Gastroesophageal sphincter (tissue), 3 donors: ENCODE results near the gene NUDT9.

Experiments
- CTCF ChIP-seq, 4 experiments: fragments of 200-600 bp in 2 of 4; fragments of 450-650 bp in 2 of 4; sonication (generic) in 1 of 4; IDR thresholded peaks; one replicate each; pipeline ENCODE4 v1.5.1; 2017 to 2019; ENCODE audit warnings: antibody characterized with exemption in 4 of 4, mild to moderate bottlenecking in 2 of 4, moderate library complexity in 2 of 4
- POLR2A ChIP-seq, 2 donors: fragments of 450-650 bp; IDR thresholded peaks; one replicate each; pipeline ENCODE4 v1.6.1; 2017; ENCODE audit warnings: antibody characterized with exemption in 2 of 2, mild to moderate bottlenecking in 2 of 2, moderate library complexity in 1 of 2

GRCh38 chr4:87451537-87451936 lies 29.2 kb downstream of the NUDT9 start:
- TF ChIP-seq CTCF (IDR thresholded peaks at IDR 0.05) (no peak), POLR2A (IDR thresholded peaks at IDR 0.05) (no peak)
